Prostate gland (tissue), 2 donors: ENCODE measurements around the gene TIMM10B. TPM values are rescaled to one million over a fixed set of nuclear protein-coding genes. Genes with fewer than 3 reads are reported as not detected.
A peak's percentile ranks its signal among the peaks of the same experiment; 100 is the strongest.

Source experiments
- DNase-seq: peaks from one replicate; pipeline ENCODE4 v3.0.0-alpha.2; 2019; ENCODE audit warnings: low spot score
- H3K27ac ChIP-seq, 2 donors: fragments of 200-600 bp; sonication (generic); 2 replicates each; pipeline ENCODE4 v1.5.1; 2017 to 2019
- H3K27me3 ChIP-seq: fragments of 200-600 bp; sonication (generic); replicated peaks from 2 replicates; pipeline ENCODE4 v1.5.1; 2019; ENCODE audit not compliant: insufficient read depth
- H3K36me3 ChIP-seq, 2 donors: fragments of 200-600 bp; sonication (generic); 1 replicate in 1 of 2; 2 replicates in 1 of 2; pipeline versions ENCODE4 v1.5.1 to v1.8.1; 2017 to 2019
- H3K4me1 ChIP-seq: fragments of 200-600 bp; sonication (generic); replicated peaks from 2 replicates; pipeline ENCODE4 v1.5.1; 2019
- H3K4me3 ChIP-seq, 2 donors: fragments of 200-600 bp; sonication (generic); 2 replicates each; pipeline ENCODE4 v1.5.1; 2017 to 2019
- H3K9me3 ChIP-seq: fragments of 200-600 bp; sonication (generic); 2 replicates; pipeline ENCODE4 v1.5.1; 2017
- POLR2A ChIP-seq: fragments of 450-650 bp; IDR thresholded peaks from one replicate; pipeline ENCODE4 v1.6.1; 2016; ENCODE audit warnings: antibody characterized with exemption, mild to moderate bottlenecking
- POLR2AphosphoS5 ChIP-seq: sonication (generic); formaldehyde crosslinking; IDR thresholded peaks from one replicate; pipeline ENCODE4 v1.6.1; 2017; ENCODE audit warnings: antibody characterized with exemption
- WGBS: methylation state at CpG from one replicate; pipeline ENCODE4 v1.1.5; 2018; 5-methylcytosine and 5-hydroxymethylcytosine counted together
- intact Hi-C: fragments of 100-400 bp; cut with DNase I; formaldehyde crosslinking; loops from one replicate; pipeline ENCODE4 v1.14.2; 2022
- total RNA-seq, 2 donors: library from RNA; depleted of rRNA; stranded (reverse); fragments of >200 nt; gene quantifications; one replicate each; pipeline ENCODE4 v1.1.0, GENCODE V29; 2016
- TF ChIP-seq, protein P1 (sequence below), 4 experiments: fragments of 200-600 bp in 2 of 4; fragments of 450-650 bp in 2 of 4; sonication (generic) in 2 of 4; IDR thresholded peaks; 1 replicate in 3 of 4; 2 replicates in 1 of 4; pipeline ENCODE4 v1.5.1; 2016 to 2019; ENCODE audit warnings: antibody characterized with exemption in 4 of 4, mild to moderate bottlenecking in 2 of 4, moderate library complexity in 2 of 4

TIMM10B gene
- 10 to 100 TPM; 29.4 to 35.6 TPM for total RNA-seq

DNA sequence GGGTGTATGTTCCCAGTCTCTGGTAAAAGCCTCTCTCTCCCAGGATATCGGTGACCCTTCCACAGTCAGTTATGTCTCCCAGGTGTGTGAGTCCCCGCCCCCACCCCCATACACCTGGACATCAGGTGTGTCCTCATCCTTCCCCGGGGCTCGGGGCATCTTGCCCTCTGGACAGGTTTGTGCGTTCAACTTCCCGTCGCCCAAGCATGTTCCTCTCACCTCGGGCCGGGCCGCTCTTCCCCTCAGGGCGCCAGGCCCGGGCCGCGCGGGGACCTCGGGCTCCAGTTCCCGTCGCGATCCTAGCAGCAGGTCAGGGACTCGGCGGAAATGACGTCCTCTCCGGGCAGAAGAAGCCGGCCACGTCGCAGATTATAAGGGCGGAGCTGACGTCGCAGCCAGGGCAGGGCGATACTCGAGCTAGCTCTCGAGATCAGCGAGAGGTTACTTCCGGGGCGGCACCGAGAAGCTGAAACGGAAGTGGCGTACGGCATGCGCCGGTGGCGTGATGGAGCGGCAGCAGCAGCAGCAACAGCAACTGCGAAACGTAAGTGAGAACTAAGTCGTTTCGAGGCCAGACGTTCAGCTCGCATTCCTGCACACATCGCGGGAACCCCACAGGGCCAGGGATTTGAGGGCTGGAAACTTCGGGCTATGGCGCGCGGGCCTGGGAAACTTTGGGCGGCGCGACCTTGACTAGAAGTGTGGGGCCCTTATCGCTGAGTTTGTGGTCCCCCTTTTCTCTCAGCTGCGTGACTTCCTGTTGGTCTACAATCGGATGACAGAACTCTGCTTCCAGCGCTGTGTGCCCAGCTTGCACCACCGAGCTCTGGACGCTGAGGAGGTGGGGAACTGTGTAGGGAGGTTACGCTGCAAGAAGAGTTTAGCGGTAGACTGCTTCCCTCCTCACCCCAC lies at the start of gene TIMM10B, which contains the start of gene ARFIP2:
TIMM10B (plus strand) TSS at position 490 of the 912 bp plus-strand sequence; CDS start at position 506, 16 bp downstream.
ARFIP2 (minus strand) TSS at position 320 of the 912 bp plus-strand sequence. CDS start 910 bp downstream, outside the sequence.
- DNase-seq: peak; percentile 99
- intact Hi-C loops: loop anchor here (5.0 kb wide), 2 partner anchors 121 to 201 kb away; partner anchors contain the start of genes ILK, MRPL17 and RRP8
- peaks cover 0 to 10% of the 10 kb centered on the region in 2 donors for H3K36me3 ChIP-seq

GRCh38 chr11:6431861-6432260 lies 49.4 kb upstream of the TIMM10B start:
- no peak for DNase-seq
- Histone ChIP-seq H3K9me3 (no peaks in the 10 kb centered on the region), H3K36me3 (no peaks in the 10 kb centered on the region), H3K4me1 (no peaks in the 10 kb centered on the region), H3K4me3 (no peak overlapping the region), H3K27me3 (no peaks in the 10 kb centered on the region), H3K27ac (no peak overlapping the region)
- TF ChIP-seq POLR2AphosphoS5 (no peak), POLR2A (no peak)
- TF ChIP-seq, protein P1, sequence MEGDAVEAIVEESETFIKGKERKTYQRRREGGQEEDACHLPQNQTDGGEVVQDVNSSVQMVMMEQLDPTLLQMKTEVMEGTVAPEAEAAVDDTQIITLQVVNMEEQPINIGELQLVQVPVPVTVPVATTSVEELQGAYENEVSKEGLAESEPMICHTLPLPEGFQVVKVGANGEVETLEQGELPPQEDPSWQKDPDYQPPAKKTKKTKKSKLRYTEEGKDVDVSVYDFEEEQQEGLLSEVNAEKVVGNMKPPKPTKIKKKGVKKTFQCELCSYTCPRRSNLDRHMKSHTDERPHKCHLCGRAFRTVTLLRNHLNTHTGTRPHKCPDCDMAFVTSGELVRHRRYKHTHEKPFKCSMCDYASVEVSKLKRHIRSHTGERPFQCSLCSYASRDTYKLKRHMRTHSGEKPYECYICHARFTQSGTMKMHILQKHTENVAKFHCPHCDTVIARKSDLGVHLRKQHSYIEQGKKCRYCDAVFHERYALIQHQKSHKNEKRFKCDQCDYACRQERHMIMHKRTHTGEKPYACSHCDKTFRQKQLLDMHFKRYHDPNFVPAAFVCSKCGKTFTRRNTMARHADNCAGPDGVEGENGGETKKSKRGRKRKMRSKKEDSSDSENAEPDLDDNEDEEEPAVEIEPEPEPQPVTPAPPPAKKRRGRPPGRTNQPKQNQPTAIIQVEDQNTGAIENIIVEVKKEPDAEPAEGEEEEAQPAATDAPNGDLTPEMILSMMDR (IDR thresholded peaks at IDR 0.05): no peak
- 89% methylated on average over 3 of the region's 3 CpGs for WGBS
- intact Hi-C loops: no loop called here

More for the DNA sequence above, at the start of gene TIMM10B, which contains the start of gene ARFIP2:
- Histone ChIP-seq H3K27ac (peak within 1 kb of the TSS; percentile 94), H3K4me1 (peaks cover 16% of the 10 kb centered on the region), H3K4me3 (peak within 1 kb of the TSS; percentile 62 to 75), H3K27me3 (no peaks in the 10 kb centered on the region), H3K9me3 (no peaks in the 10 kb centered on the region)
- TF ChIP-seq POLR2A (peak; percentile 90), POLR2AphosphoS5 (peak; percentile 100)
- TF ChIP-seq, protein P1 (IDR thresholded peaks at IDR 0.05): peak in 1 of 4 experiments; percentile 25
- under 1% methylated on average over 65 of the region's 66 CpGs for WGBS

GRCh38 chr11:6433998-6434660 lies 47.2 kb upstream of the TIMM10B start:
- H3K27ac ChIP-seq: peak overlapping the region in 1 of 2 donors; percentile 19
- H3K36me3 ChIP-seq: no peaks in the 10 kb centered on the region
- no peak overlapping the region for H3K4me3 ChIP-seq
- TF ChIP-seq, protein P1 (IDR thresholded peaks at IDR 0.05): no peak
- peak; percentile 83 for TF ChIP-seq POLR2AphosphoS5
- H3K27me3 ChIP-seq: no peaks in the 10 kb centered on the region
- H3K9me3 ChIP-seq: no peaks in the 10 kb centered on the region
- 48% methylated on average over 5 of the region's 5 CpGs for WGBS
- no peaks in the 10 kb centered on the region for H3K4me1 ChIP-seq
- peak; percentile 21 for DNase-seq
- intact Hi-C loops: no loop called here

DNA sequence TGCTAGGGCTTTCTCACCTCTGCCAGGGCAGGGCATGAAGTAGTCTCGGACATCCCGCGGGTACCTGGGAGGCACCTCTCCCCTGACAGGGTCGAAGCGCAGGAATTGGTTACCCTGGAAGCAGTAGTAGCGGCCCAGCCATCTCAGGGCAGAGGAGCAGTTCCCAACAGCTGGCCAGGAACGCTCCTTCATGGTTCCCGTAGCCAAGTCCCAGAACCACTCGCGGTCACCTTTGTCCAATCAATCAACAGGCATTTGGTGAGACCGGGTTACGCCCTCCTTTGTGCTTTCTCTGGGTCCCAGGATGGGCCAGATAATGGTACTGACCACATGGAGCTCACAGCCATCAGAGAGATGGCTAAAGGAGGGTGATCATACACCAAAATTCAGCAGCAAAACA lies 43.9 kb upstream of the TIMM10B start:
- no peak for DNase-seq
- H3K9me3 ChIP-seq: no peaks in the 10 kb centered on the region
- 92% methylated on average over 12 of the region's 12 CpGs for WGBS
- H3K27me3 ChIP-seq: no peaks in the 10 kb centered on the region
- H3K4me3 ChIP-seq: no peak overlapping the region
- no peaks in the 10 kb centered on the region for H3K36me3 ChIP-seq
- no peak for TF ChIP-seq POLR2A
- TF ChIP-seq, protein P1 (IDR thresholded peaks at IDR 0.05): no peak
- no peak for TF ChIP-seq POLR2AphosphoS5
- intact Hi-C loops: loop anchor here (5.0 kb wide), 1 partner anchor 70 kb away; no protein-coding TSS in a partner anchor
- H3K27ac ChIP-seq: no peak overlapping the region
- no peaks in the 10 kb centered on the region for H3K4me1 ChIP-seq
